Gastroesophageal sphincter (tissue), 3 donors: ENCODE results near the gene RAE1.

Source experiments
- POLR2A ChIP-seq, 2 donors: fragments of 450-650 bp; IDR thresholded peaks; one replicate each; pipeline ENCODE4 v1.6.1; 2017; ENCODE audit warnings: antibody characterized with exemption in 2 of 2, mild to moderate bottlenecking in 2 of 2, moderate library complexity in 1 of 2
- POLR2AphosphoS5 ChIP-seq: sonication (generic); formaldehyde crosslinking; IDR thresholded peaks from one replicate; pipeline ENCODE4 v1.6.1; 2017; ENCODE audit warnings: antibody characterized with exemption
- TF ChIP-seq, protein P1 (sequence below), 4 experiments: fragments of 200-600 bp in 2 of 4; fragments of 450-650 bp in 2 of 4; sonication (generic) in 1 of 4; IDR thresholded peaks; one replicate each; pipeline ENCODE4 v1.5.1; 2017 to 2019; ENCODE audit warnings: antibody characterized with exemption in 4 of 4, mild to moderate bottlenecking in 2 of 4, moderate library complexity in 2 of 4

GRCh38 chr20:57372581-57373350 is 21.7 kb downstream of the RAE1 start:
- TF ChIP-seq, protein P1, sequence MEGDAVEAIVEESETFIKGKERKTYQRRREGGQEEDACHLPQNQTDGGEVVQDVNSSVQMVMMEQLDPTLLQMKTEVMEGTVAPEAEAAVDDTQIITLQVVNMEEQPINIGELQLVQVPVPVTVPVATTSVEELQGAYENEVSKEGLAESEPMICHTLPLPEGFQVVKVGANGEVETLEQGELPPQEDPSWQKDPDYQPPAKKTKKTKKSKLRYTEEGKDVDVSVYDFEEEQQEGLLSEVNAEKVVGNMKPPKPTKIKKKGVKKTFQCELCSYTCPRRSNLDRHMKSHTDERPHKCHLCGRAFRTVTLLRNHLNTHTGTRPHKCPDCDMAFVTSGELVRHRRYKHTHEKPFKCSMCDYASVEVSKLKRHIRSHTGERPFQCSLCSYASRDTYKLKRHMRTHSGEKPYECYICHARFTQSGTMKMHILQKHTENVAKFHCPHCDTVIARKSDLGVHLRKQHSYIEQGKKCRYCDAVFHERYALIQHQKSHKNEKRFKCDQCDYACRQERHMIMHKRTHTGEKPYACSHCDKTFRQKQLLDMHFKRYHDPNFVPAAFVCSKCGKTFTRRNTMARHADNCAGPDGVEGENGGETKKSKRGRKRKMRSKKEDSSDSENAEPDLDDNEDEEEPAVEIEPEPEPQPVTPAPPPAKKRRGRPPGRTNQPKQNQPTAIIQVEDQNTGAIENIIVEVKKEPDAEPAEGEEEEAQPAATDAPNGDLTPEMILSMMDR (IDR thresholded peaks at IDR 0.05) = no peak
- TF ChIP-seq POLR2AphosphoS5 (no peak), POLR2A (IDR thresholded peaks at IDR 0.05) (no peak)
